ENCODE measurements around the gene LHX4. TPM values are rescaled to one million over a fixed set of nuclear protein-coding genes. Genes with fewer than 3 reads are reported as not detected.
A peak's percentile ranks its signal among the peaks of the same experiment; 100 is the strongest.

The LHX4 gene
- total and polyA plus RNA-seq, 2 of the 13 experiments (the other 11 are each of a cell fraction or from before 2014, with no cell fraction given), result 0.03 to 0.07 TPM

DNA sequence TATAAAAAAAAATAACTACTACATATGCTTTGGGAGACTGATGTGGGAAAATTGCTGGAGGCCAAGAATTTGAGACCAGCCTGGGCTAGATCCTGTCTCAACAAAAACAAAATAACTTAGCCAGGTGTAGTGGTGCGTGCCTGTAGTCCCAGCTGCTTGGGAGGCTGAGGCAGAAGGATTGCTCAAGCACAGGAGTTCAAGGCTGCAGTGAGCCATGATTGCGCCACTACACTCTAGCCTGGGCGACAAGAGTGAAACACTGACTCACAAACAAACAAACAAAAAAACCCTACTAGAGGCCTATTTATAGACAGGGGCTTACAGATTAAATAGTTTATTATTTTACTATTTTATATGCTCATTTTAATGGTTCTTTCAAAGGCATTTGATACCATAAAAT, 80.0 kb downstream of the LHX4 start (continued):
- TF ChIP-seq, protein P1, sequence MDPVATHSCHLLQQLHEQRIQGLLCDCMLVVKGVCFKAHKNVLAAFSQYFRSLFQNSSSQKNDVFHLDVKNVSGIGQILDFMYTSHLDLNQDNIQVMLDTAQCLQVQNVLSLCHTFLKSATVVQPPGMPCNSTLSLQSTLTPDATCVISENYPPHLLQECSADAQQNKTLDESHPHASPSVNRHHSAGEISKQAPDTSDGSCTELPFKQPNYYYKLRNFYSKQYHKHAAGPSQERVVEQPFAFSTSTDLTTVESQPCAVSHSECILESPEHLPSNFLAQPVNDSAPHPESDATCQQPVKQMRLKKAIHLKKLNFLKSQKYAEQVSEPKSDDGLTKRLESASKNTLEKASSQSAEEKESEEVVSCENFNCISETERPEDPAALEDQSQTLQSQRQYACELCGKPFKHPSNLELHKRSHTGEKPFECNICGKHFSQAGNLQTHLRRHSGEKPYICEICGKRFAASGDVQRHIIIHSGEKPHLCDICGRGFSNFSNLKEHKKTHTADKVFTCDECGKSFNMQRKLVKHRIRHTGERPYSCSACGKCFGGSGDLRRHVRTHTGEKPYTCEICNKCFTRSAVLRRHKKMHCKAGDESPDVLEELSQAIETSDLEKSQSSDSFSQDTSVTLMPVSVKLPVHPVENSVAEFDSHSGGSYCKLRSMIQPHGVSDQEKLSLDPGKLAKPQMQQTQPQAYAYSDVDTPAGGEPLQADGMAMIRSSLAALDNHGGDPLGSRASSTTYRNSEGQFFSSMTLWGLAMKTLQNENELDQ (CRISPR knock-in tag; IDR thresholded peaks at IDR 0.05; ENCODE audit: borderline replicate concordance), result no peak

GRCh38 chr1:180311011-180311730, 81.1 kb downstream of the LHX4 start:
- Histone ChIP-seq H2AFZ (ENCODE audit: low read length) (no peak overlapping the region), H3K4me1 (ENCODE audit: insufficient read depth, low read length) (peaks cover 37% of the 10 kb centered on the region), H3K36me3 (replicated peaks in 1 of 2; ENCODE audit: control insufficient read depth in 1 of 2, insufficient read depth in 2 of 2, low read length in 2 of 2) (peaks cover 3 to 6% of the 10 kb centered on the region in 2 experiments; a peak in 2 of 5 replicates), H3K9ac (ENCODE audit: insufficient read depth, low read depth, low read length) (no peak overlapping the region), H3K9me3 (ENCODE audit: low read length) (no peaks in the 10 kb centered on the region), H4K20me1 (ENCODE audit: insufficient read depth, low read length) (no peaks in the 10 kb centered on the region), H3K27ac (ENCODE audit: extremely low read length, insufficient read depth, low read length) (no peak overlapping the region), H3K79me2 (ENCODE audit: insufficient read depth, low read length) (no peaks in the 10 kb centered on the region), H3K4me3 (replicated peaks in 1 of 3; ENCODE audit: insufficient read depth in 1 of 3, low read depth in 2 of 3, low read length in 3 of 3) (no peak overlapping the region), H3K4me2 (ENCODE audit: low read depth, low read length) (no peak overlapping the region), H3K27me3 (ENCODE audit: control insufficient read depth in 1 of 2, insufficient read depth in 2 of 2, low read length in 2 of 2) (no peaks in the 10 kb centered on the region)
- ATAC-seq (no peak), FAIRE-seq (no peak), DNase-seq (ENCODE audit: low spot score) (no peak)
- TF ChIP-seq FOXP1 (IDR thresholded peaks at IDR 0.05) (no peak), FOXP1 (CRISPR knock-in tag; IDR thresholded peaks at IDR 0.05) (peak; percentile 32), ZNF274 (CRISPR knock-in tag; IDR thresholded peaks at IDR 0.05) (no peak), CBFB (CRISPR knock-in tag; IDR thresholded peaks at IDR 0.05) (no peak), FOXC1 (CRISPR knock-in tag; IDR thresholded peaks at IDR 0.05; ENCODE audit: borderline replicate concordance) (no peak), FOSL2 (CRISPR knock-in tag; IDR thresholded peaks at IDR 0.05) (0 out of 2 replicates have a peak, but pooled peaks have one; percentile 23), MAZ (IDR thresholded peaks at IDR 0.05; ENCODE audit: borderline replicate concordance, low read depth, low read length) (no peak), MAZ (CRISPR knock-in tag; IDR thresholded peaks at IDR 0.05; ENCODE audit: low read depth) (no peak), CENPT (CRISPR knock-in tag; IDR thresholded peaks at IDR 0.05; ENCODE audit: low read depth) (no peak)
- WGBS (ENCODE audit: low lambda C conversion rate), result 88% methylated on average over 4 of the region's 4 CpGs
- CTCF ChIA-PET (ENCODE audit: low intra/inter-chr PET ratio, low total read pairs), result no interaction called here
- intact Hi-C loops (cut with micrococcal nuclease; ENCODE audit: unreplicated experiment), result no loop called here
- in situ Hi-C loops (cut with HindIII; ENCODE audit: extremely low pct_ligation_motif_present, low pct_unique_long_range_greater_than_20kb), result no loop called here
- POLR2A ChIA-PET, result no interaction called here
- BruUV-seq (replicated peaks), result no TSS peak
